ENCODE measurements around the gene EXOSC7.

- no peak for TF ChIP-seq POLR2AphosphoS5 (IDR thresholded peaks at IDR 0.05; ENCODE audit: borderline replicate concordance, low read depth, low read length)
- no peak for TF ChIP-seq EZH2 (IDR thresholded peaks at IDR 0.05)
- no peak for TF ChIP-seq FOXP2 (optimal IDR thresholded peaks at IDR 0.05; ENCODE audit: control extremely low read depth, extremely low read length, insufficient read depth)
Measured at GRCh38 chr3:44963571-44964325, 12.3 kb upstream of the EXOSC7 start.
